HK-2 (cell line): Measurements from ENCODE around the gene MFSD8.
"Not testable (repeated sequence)": the region's sequence is repeated elsewhere in the genome, so short reads cannot be mapped to it uniquely, and the experiment has no call there.

Source experiments
- DNase-seq: peaks from one replicate; pipeline ENCODE4 v3.0.0-alpha.2; 2018; ENCODE audit not compliant: unreplicated experiment

The MFSD8 gene

DNA sequence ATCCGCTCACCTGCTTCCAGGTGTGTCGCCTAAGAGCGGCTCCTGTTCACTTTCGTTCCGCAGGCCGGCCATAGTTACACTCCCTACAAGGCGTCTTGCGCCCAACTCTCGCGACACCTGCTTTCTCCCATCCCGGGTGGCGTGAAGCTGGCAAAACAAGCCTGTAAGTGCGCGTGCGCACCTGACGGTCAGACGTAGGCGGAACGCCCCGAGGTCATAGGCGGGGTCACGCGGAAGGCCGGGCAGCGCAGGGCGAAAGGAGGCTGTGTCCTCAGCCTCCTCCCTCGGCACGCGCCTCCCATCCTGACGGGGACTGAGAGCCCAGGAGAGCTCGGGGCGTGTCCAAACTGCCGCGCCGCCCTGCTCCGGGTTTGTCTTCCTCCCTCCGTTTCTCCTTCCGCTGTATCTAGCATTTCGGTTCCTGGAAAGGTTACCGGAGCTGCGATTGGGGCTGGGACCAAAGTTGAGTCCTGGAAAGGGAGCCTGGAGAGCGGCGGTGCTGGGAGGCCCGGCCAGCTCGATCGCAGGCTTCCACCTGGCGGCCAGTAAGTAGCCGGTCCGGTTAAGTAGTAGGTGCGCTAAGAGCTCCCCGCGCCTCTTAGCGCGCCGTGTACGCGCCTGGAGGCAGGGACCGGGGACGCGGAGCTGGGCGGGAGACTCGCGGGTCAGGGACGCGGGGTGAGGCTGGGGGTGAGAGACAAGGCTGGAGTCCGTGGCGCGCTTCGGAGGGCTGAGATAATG is at the start of gene MFSD8, which contains the start of gene ABHD18:
Gene MFSD8, minus strand, starts transcription at position 112 of the 741 bp plus-strand sequence. Its CDS starts 40 bp downstream, at position 72.
Gene ABHD18, plus strand, starts transcription at position 345 of the 741 bp plus-strand sequence. CDS start 17,550 bp downstream, outside the sequence.
- peak; percentile 99 for DNase-seq

GRCh38 chr4:128009428-128009827 is 44.5 kb upstream of the MFSD8 start:
- no peak for DNase-seq

GRCh38 chr4:128006592-128006991 is 41.6 kb upstream of the MFSD8 start:
- no peak for DNase-seq

DNA sequence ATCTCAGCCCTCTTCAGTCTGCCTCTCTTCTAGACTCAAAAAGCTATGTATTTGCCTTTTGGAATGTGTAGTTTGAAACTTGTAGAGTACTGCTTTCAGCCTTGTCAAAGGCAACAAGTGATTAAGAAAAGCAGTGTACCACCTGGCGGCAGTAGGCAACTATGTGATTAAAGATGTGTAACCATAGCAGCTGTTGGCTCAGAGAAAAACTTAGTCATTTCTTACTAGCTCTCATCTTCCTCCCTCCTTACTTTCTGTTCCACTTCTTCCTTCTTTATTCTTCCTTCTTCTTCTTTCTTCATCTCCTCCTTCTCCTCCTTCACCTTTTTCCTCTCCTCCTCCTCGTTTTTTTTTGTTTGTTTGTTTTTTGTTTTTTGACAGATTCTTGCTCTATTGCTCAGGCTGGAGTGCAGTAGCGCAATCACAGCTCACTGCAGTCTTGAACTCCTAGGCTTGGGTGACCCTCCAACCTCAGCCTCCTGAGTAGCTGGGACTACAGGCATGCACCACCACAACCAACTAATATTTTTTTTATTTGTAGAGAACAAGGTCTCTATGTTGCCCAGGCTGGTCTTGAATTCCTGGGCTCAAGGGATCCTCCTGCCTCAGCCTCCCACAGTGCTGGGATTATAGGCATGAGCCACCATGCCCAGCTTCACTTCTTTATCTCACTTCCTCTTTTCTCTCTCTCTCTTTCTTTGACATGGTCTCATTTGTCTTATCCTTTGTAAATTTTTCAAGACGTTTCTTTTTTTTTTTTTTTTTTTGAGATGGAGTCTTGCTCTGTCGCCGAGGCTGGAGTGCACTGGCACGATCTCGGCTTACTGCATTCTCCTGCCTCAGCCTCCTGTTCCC is 32.8 kb upstream of the MFSD8 start:
- no peak for DNase-seq

DNA sequence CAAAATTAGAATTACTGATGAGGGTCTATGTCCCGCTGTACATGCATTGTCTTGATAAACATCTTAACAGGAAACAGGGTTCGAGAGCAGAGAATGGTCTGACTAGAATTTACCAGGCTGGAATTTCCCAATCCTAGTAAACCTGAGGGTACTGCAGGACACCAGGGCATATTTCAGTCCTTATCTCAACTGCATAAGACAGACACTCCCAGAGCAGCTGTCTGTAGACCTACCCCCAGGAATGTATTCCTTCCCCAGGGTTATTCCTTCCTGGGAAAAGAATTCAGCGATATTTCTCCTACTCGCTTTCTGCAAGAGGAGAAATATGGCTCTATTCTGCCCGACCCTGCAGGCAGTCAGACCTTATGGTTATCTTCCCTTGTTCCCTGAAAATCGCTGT is 31.5 kb upstream of the MFSD8 start:
- DNase-seq, result not testable (repeated sequence)

GRCh38 chr4:127995776-127996175 is 30.8 kb upstream of the MFSD8 start:
- DNase-seq, result peak; percentile 30

DNA sequence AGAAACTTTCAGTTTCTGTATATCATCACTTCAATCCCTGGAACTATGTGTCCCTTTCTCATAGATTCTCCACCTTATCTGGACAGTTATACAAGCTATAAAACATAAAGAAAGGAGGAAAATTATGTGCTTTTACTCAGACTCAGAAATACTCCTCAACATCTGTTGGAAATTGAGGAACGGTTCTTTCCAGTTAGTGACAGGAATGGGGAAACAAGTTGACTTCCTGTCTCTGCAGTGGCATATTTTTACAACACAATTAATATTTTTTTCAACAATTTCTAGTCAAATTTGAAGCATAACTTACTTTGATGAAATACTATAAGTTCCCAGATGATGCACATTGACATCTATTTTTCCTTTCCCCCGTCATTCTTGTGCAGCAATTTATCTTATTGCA is 28.2 kb upstream of the MFSD8 start:
- DNase-seq, result no peak

- DNase-seq, result no peak
These were observed 23.7 kb upstream of the MFSD8 start for GRCh38 chr4:127988638-127989037.

DNA sequence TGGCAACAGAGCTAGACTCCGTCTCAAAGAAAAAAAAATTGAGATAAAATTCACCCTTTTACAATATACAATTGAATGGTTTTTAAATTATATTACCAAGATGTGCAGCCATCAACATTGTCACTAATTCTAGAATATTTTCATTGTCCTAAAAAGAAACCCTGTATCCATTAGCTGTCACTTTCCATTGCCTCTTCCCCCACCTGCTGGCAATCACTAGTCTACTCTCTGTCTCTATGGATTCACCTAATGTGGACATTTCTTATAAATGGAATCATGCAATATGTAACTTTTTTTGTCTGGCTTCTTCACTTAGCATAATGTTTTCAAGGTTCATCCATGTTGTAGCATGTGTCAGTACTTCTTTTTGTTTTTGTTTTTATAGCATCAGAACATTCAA is 21.0 kb upstream of the MFSD8 start:
- no peak for DNase-seq

DNA sequence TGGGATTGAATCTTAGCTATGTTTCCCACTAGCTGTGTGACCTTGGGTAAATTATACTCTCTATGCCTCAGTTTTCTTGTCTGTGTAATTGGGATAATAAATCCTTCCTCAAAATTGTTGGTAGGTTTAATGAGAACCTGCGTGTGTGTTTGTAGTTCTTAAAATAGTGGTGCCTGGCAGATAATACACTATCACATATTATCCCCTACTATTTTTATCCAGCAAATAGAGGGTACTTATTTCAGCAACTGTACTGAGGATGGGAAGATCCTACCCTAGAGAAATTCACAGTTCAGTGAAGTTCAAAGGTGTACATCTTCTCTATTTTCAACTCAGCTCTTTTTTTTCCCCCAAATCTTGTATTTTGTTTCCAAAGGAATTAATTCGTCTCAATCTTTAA is 17.5 kb upstream of the MFSD8 start:
- DNase-seq, result no peak

DNA sequence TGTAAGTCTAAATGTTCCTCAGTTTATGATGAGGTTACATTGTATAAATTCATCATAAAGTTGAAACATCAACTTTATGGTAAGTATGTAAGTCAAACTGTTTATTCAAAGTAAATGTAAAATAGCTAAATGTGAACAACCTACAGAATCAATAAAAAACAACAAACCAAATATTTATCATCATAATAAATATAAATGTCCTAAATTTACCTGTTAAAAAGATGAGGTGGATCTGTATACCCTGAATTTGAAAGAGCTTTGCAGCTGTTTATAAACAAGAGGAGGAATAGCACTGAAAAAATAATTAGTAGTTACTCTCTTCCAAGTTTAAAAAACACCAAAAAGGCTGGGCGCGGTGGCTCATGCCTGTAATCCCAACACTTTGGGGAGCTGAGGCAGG is 14.0 kb upstream of the MFSD8 start:
- DNase-seq, result no peak

DNA sequence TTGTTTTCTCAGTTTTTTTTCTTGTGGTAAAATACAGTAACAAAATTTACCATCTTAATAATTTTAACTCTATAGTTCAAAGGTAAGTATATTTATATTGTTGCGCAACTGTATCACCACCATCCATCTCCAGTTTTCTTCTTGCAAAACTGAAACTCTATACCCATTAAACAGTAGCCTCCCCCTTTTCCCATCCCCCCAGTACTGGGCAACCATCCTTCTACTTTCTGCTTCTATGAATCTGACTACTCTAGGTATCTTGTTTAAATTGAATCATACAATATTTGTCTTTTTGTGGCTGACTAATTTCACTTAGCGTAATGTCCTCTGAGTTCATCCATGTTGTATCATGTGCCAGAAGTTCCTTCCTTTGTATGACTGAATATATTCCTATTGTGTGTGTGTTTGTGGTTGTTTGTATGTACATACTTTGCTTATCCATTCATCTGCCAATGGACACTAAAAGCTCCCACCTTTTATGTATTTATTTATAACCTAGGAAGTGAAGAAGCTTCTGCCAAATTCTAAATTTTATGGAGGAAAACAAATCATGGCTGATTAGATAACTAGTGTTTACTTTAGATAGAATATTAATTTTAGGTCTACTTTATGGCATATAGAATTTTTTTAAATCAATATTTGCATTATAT is 10.3 kb upstream of the MFSD8 start:
- no peak for DNase-seq

DNA sequence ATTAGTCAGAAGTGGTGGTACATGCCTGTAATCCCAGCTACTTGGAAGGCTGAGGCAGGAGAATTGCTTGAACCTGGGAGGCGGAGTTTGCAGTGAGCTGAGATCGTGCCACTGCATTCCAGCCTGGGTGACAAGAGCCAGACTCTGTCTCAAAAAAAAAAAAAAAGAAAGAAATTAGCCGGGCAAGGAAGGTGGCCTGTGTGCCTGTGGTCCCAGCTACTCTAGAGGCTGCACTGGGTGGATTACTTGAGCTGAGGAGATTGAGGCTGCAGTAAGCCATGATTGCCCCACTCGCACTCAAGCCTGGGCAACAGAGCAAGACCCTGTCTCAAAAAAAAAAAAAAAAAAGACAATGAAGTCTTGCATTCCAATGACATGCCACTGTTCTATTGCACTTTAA is 6.0 kb upstream of the MFSD8 start:
- DNase-seq, result not testable (repeated sequence)

- DNase-seq, result no peak
These were observed 3.6 kb upstream of the MFSD8 start for GRCh38 chr4:127968586-127968985.

DNA sequence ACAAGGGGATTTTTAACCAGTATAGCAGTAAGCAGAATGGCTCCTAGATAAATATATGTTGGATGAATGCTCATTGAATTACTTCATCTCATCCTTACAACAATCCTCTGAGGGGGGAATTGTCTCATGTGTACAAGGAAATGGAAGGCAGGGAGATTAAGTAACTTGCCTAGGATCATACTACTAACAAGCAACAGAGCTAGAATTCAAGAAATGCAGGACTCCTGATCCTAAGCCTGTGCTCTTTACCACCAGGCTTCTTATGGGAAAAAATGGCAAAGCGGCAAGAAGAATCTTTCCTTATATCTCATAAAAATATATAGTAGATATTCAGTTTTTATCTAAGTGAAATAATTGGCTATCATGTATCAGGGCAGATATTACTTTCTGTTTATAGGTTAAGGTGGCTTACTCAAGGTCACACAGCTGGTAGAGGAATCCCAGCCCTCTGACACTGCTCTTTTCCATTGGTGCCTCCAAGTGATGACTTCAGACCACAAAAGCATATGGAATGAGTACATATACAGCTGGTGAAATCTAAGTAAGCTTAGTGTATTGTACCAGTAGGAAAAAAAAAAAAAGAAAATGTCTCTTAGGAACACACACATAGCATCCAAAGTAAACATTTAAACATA is 2.3 kb upstream of the MFSD8 start:
- DNase-seq, result no peak

- peak; percentile 55 for DNase-seq
These were observed 816 bp upstream of the MFSD8 start for GRCh38 chr4:127965803-127966175.

DNA sequence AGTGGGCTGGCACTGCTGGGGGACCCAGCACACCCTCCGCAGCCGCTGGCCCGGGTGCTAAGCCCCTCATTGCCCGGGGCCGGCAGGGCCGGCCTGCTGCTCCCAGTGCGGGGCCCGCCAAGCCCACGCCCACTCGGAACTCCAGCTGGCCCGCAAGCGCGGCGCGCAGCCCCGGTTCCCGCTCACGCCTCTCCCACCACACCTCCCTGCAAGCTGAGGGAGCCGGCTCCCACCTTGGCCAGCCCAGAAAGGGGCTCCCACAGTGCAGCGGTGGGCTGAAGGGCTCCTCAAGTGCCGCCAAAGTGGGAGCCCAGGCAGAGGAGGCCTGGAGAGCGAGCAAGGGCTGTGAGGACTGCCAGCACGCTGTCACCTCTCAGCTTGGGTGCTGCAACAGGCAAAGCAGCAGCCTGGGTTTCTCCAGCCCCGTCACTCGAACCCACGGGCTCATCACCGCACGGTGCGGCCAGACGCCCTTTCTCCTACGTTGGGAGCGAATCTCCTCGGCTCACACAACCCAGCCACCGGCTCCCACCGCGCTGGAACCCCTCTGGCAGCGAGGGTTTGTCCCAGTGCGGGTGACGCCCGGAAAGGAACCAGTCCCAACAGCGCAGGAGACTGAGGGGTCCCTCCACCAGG is 429 bp downstream of the MFSD8 start:
- DNase-seq, result not testable (repeated sequence)

DNA sequence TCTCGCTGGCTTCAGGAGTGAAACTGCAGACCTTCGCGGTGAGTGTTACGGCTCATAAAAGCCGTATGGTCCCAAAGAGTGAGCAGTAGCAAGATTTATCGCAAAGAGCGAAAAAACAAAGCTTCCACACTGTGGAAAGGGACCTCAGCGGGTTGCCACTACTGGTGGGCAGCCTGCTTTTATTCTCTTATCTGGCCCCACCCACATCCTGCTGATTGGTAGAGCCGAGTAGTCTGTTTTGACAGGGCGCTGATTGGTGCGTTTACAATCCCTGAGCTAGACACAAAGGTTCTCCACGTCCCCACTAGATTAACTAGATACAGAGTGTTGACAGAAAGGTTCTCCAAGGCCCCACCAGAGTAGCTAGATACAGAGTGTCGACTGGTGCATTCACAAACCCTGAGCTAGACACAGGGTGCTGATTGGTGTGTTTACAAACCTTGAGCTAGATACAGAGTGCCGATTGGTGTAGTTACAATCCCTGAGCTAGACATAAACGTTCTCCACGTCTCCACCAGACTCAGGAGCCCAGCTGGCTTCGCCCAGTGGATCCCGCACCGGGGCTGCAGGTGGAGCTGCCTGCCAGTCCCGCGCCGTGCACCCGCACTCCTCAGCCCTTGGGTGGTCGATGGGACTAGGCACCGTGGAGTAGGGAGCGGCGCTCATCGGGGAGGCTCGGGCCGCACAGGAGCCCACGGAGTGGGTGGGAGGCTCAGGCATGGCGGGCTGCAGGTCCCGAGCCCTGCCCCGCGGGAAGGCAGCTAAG is 1.2 kb downstream of the MFSD8 start:
- not testable (repeated sequence) for DNase-seq

- no peak for DNase-seq
These were observed 5.2 kb downstream of the MFSD8 start for GRCh38 chr4:127959794-127960193.

DNA sequence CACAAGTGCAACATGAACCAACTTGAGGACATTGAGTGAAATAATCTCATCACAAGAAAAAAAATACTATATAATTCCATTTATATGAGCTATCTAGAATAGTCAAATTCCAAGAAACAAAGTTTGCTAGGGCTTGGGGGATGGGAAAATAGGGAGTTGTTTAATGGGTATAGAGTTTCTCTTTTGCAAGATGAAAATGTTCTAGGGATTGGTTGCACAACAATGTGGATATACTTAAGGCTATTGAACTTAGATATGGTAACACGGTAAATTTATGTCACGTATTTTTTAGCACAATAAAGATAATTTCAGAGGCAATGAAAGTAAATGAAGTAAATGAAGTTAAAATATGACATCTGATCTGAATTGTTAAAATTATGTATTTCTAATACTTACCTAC is 7.9 kb downstream of the MFSD8 start:
- DNase-seq, result no peak

GRCh38 chr4:127936974-127937373 is 28.0 kb downstream of the MFSD8 start:
- DNase-seq, result no peak
